ENCODE results near the gene ARPC2. TPM values are rescaled to one million over a fixed set of nuclear protein-coding genes. Genes with fewer than 3 reads are reported as not detected.

ARPC2 gene
- total and polyA plus RNA-seq, 4 donors: 58.1 to 83.6 (median 73.7) TPM

DNA sequence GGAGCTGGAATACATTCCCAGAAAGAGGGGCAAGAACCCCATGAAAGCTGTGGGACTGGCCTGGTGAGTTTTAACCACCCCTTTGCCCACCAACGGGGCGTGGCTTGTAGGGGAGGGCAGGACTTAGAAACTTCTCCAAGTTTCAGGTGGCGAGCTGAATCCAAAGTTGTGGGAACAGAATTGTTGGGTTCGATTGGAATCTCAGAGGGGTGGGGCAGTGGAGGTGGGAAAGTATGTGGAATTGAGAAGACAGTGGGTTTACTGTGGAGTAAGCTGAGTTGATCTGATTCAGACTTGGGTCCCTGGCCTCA is 54.5 kb downstream of the ARPC2 start:
- Histone ChIP-seq H3K4me1 (ENCODE audit: control insufficient read depth in 4 of 4, insufficient read depth in 4 of 4, low read length in 3 of 4) (peaks cover 2 to 37% (median 30%) of the 10 kb centered on the region in 4 donors), H3K27me3 (ENCODE audit: control insufficient read depth in 4 of 4, insufficient read depth in 4 of 4, low read length in 3 of 4) (no peaks in the 10 kb centered on the region), H3K36me3 (ENCODE audit: control insufficient read depth in 4 of 4, insufficient read depth in 3 of 4, low read depth in 1 of 4, low read length in 3 of 4) (peaks cover 6 to 34% (median 30%) of the 10 kb centered on the region in 4 donors), H3K9ac (ENCODE audit: low read depth in 1 of 2, low read length in 2 of 2) (no peak overlapping the region), H3K27ac (ENCODE audit: low read depth in 1 of 2, low read length in 2 of 2) (no peak overlapping the region), H3K9me3 (ENCODE audit: control insufficient read depth in 4 of 4, low read length in 3 of 4) (no peaks in the 10 kb centered on the region), H3K4me3 (ENCODE audit: low read depth in 1 of 3, low read length in 3 of 3) (peak overlapping the region in 2 of 3 donors; percentile 73 to 83)
- no peak for DNase-seq (ENCODE audit: low spot score)
- 35% methylated on average over 4 of the region's 4 CpGs for whole genome bisulfite sequencing
- TF ChIP-seq RXRA (IDR thresholded peaks at IDR 0.05) (no peak), EGR1 (IDR thresholded peaks at IDR 0.05; ENCODE audit: low read depth in 2 of 2) (no peak), JUND (IDR thresholded peaks at IDR 0.05) (no peak), HNF4A (conservative IDR thresholded peaks at IDR 0.05) (no peak), YY1 (IDR thresholded peaks at IDR 0.05) (no peak), FOXA2 (IDR thresholded peaks at IDR 0.05) (no peak)
- TF ChIP-seq, protein P1, sequence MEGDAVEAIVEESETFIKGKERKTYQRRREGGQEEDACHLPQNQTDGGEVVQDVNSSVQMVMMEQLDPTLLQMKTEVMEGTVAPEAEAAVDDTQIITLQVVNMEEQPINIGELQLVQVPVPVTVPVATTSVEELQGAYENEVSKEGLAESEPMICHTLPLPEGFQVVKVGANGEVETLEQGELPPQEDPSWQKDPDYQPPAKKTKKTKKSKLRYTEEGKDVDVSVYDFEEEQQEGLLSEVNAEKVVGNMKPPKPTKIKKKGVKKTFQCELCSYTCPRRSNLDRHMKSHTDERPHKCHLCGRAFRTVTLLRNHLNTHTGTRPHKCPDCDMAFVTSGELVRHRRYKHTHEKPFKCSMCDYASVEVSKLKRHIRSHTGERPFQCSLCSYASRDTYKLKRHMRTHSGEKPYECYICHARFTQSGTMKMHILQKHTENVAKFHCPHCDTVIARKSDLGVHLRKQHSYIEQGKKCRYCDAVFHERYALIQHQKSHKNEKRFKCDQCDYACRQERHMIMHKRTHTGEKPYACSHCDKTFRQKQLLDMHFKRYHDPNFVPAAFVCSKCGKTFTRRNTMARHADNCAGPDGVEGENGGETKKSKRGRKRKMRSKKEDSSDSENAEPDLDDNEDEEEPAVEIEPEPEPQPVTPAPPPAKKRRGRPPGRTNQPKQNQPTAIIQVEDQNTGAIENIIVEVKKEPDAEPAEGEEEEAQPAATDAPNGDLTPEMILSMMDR (IDR thresholded peaks at IDR 0.05; ENCODE audit: low read depth, low read length, missing input control): no peak
- TF ChIP-seq, protein P2, sequence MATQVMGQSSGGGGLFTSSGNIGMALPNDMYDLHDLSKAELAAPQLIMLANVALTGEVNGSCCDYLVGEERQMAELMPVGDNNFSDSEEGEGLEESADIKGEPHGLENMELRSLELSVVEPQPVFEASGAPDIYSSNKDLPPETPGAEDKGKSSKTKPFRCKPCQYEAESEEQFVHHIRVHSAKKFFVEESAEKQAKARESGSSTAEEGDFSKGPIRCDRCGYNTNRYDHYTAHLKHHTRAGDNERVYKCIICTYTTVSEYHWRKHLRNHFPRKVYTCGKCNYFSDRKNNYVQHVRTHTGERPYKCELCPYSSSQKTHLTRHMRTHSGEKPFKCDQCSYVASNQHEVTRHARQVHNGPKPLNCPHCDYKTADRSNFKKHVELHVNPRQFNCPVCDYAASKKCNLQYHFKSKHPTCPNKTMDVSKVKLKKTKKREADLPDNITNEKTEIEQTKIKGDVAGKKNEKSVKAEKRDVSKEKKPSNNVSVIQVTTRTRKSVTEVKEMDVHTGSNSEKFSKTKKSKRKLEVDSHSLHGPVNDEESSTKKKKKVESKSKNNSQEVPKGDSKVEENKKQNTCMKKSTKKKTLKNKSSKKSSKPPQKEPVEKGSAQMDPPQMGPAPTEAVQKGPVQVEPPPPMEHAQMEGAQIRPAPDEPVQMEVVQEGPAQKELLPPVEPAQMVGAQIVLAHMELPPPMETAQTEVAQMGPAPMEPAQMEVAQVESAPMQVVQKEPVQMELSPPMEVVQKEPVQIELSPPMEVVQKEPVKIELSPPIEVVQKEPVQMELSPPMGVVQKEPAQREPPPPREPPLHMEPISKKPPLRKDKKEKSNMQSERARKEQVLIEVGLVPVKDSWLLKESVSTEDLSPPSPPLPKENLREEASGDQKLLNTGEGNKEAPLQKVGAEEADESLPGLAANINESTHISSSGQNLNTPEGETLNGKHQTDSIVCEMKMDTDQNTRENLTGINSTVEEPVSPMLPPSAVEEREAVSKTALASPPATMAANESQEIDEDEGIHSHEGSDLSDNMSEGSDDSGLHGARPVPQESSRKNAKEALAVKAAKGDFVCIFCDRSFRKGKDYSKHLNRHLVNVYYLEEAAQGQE (IDR thresholded peaks at IDR 0.05): no peak

DNA sequence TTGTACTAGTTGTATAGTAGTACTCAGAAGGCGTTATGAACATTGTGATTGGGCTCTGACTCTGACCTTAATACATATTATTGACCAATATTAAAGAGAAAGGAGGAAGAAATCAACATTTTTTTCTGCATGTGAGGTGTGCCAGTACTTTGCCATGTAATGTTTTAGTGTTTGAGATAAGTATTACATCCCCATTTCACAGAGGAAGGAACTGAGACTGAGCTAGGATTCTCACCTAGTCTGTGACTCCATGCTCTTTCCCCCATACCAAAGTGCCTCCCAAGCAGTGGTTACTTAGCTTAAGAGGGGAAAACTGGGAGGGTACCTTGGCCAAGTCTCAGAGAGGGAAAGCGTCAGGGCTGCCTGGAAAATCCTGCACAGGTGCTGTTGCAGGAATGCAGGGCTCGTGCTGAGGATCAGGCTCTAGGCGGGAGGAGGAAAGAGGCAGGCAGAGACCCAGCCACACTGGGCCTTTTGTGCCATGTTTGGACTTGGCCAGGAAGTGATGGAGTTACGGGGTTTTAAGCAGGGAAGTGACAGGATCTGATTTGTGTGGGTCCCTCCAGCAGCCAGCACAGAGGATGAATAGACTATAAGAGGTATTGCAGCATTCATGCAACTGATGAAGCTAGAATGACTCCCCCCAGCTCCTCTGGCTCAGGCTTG is 55.0 kb downstream of the ARPC2 start:
- WGBS: 65% methylated on average over 5 of the region's 5 CpGs
- peaks cover 2 to 37% (median 29%) of the 10 kb centered on the region in 4 donors for H3K4me1 ChIP-seq (ENCODE audit: control insufficient read depth in 4 of 4, insufficient read depth in 4 of 4, low read length in 3 of 4)
- no peak overlapping the region for H3K4me3 ChIP-seq (ENCODE audit: low read depth in 1 of 3, low read length in 3 of 3)
- no peak for DNase-seq (ENCODE audit: low spot score)
- TF ChIP-seq TAF1 (conservative IDR thresholded peaks at IDR 0.05) (no peak), GABPA (IDR thresholded peaks at IDR 0.05 in 1 of 2, conservative IDR thresholded peaks at IDR 0.05 in 1 of 2) (no peak), FOXA1 (IDR thresholded peaks at IDR 0.05) (no peak), HNF4G (IDR thresholded peaks at IDR 0.05) (no peak), SP1 (IDR thresholded peaks at IDR 0.05) (no peak), HNF4A (conservative IDR thresholded peaks at IDR 0.05) (no peak), EGR1 (IDR thresholded peaks at IDR 0.05; ENCODE audit: low read depth in 2 of 2) (no peak), RXRA (IDR thresholded peaks at IDR 0.05) (no peak), NR2F2 (IDR thresholded peaks at IDR 0.05) (no peak), JUND (IDR thresholded peaks at IDR 0.05) (no peak), FOXA2 (IDR thresholded peaks at IDR 0.05) (no peak)
- TF ChIP-seq, protein P3, sequence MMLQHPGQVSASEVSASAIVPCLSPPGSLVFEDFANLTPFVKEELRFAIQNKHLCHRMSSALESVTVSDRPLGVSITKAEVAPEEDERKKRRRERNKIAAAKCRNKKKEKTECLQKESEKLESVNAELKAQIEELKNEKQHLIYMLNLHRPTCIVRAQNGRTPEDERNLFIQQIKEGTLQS (IDR thresholded peaks at IDR 0.05): no peak
- TF ChIP-seq, protein P2 (IDR thresholded peaks at IDR 0.05): no peak
- TF ChIP-seq, protein P4, sequence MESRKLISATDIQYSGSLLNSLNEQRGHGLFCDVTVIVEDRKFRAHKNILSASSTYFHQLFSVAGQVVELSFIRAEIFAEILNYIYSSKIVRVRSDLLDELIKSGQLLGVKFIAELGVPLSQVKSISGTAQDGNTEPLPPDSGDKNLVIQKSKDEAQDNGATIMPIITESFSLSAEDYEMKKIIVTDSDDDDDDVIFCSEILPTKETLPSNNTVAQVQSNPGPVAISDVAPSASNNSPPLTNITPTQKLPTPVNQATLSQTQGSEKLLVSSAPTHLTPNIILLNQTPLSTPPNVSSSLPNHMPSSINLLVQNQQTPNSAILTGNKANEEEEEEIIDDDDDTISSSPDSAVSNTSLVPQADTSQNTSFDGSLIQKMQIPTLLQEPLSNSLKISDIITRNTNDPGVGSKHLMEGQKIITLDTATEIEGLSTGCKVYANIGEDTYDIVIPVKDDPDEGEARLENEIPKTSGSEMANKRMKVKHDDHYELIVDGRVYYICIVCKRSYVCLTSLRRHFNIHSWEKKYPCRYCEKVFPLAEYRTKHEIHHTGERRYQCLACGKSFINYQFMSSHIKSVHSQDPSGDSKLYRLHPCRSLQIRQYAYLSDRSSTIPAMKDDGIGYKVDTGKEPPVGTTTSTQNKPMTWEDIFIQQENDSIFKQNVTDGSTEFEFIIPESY (IDR thresholded peaks at IDR 0.05): no peak
- TF ChIP-seq, protein P1 (IDR thresholded peaks at IDR 0.05; ENCODE audit: low read depth, low read length, missing input control): no peak
- TF ChIP-seq, protein P5, sequence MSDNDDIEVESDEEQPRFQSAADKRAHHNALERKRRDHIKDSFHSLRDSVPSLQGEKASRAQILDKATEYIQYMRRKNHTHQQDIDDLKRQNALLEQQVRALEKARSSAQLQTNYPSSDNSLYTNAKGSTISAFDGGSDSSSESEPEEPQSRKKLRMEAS (IDR thresholded peaks at IDR 0.05): no peak
- H3K27me3 ChIP-seq (ENCODE audit: control insufficient read depth in 4 of 4, insufficient read depth in 4 of 4, low read length in 3 of 4): no peaks in the 10 kb centered on the region
- H3K27ac ChIP-seq (ENCODE audit: low read depth in 1 of 2, low read length in 2 of 2): peak overlapping the region; percentile 35 to 49
- no peak overlapping the region for H3K9ac ChIP-seq (ENCODE audit: low read depth in 1 of 2, low read length in 2 of 2)
- no peaks in the 10 kb centered on the region for H3K9me3 ChIP-seq (ENCODE audit: control insufficient read depth in 4 of 4, low read length in 3 of 4)
- peaks cover 8 to 34% (median 32%) of the 10 kb centered on the region in 4 donors for H3K36me3 ChIP-seq (ENCODE audit: control insufficient read depth in 4 of 4, insufficient read depth in 3 of 4, low read depth in 1 of 4, low read length in 3 of 4)
